ENCODE measurements around the gene DNASE1L1.

- TF ChIP-seq YY1 (IDR thresholded peaks at IDR 0.05; ENCODE audit: insufficient read depth, insufficient read length) (no peak), ZNF274 (IDR thresholded peaks at IDR 0.05; ENCODE audit: low read depth, low read length) (no peak)
Observed at GRCh38 chrX:154359362-154360154, 49.5 kb downstream of the DNASE1L1 start.
